Measurements from ENCODE around the gene ADM2. TPM values are rescaled to one million over a fixed set of nuclear protein-coding genes. Genes with fewer than 3 reads are reported as not detected.

The ADM2 gene
- total RNA-seq, 6 experiments from 2014 or later: 0.91 to 3.4 (median 1.2) TPM

GRCh38 chr22:50467341-50467740 is 14.0 kb upstream of the ADM2 start:
- no peaks in the 10 kb centered on the region for H3K9me3 Mint-ChIP-seq
- H3K27ac Mint-ChIP-seq: no peak overlapping the region
- DNase-seq: no peak
- TF ChIP-seq CTCF (IDR thresholded peaks at IDR 0.05): no peak
- H3K27me3 Mint-ChIP-seq (ENCODE audit: insufficient read depth): peaks cover 2% of the 10 kb centered on the region; the same call in 1 of the 2 replicates
- H3K4me1 Mint-ChIP-seq (ENCODE audit: low read depth): peaks cover 11% of the 10 kb centered on the region
- no peak overlapping the region for H3K4me3 Mint-ChIP-seq
- H3K36me3 Mint-ChIP-seq (ENCODE audit: low read depth): peaks cover 8% of the 10 kb centered on the region; the same call in 1 of the 2 replicates

GRCh38 chr22:50467773-50468440 is 13.4 kb upstream of the ADM2 start:
- Mint-ChIP-seq H3K27ac (no peak overlapping the region), H3K9me3 (no peaks in the 10 kb centered on the region), H3K4me3 (no peak overlapping the region), H3K36me3 (ENCODE audit: low read depth) (peaks cover 8% of the 10 kb centered on the region; the same call in 1 of the 2 replicates), H3K27me3 (ENCODE audit: insufficient read depth) (peaks cover 3% of the 10 kb centered on the region), H3K4me1 (ENCODE audit: low read depth) (peaks cover 14% of the 10 kb centered on the region)
- no peak for TF ChIP-seq CTCF (IDR thresholded peaks at IDR 0.05)
- no peak for DNase-seq

- Mint-ChIP-seq H3K27me3 (ENCODE audit: insufficient read depth) (peaks cover 5% of the 10 kb centered on the region), H3K36me3 (ENCODE audit: low read depth) (peaks cover 7% of the 10 kb centered on the region; the same call in 1 of the 2 replicates), H3K27ac (no peak overlapping the region), H3K9me3 (no peaks in the 10 kb centered on the region), H3K4me3 (no peak overlapping the region), H3K4me1 (ENCODE audit: low read depth) (peaks cover 21% of the 10 kb centered on the region)
- no peak for DNase-seq
- no peak for TF ChIP-seq CTCF (IDR thresholded peaks at IDR 0.05)
These were observed 12.7 kb upstream of the ADM2 start for GRCh38 chr22:50468626-50469025.

GRCh38 chr22:50469377-50470305 is 11.7 kb upstream of the ADM2 start:
- Mint-ChIP-seq H3K9me3 (no peaks in the 10 kb centered on the region), H3K4me1 (ENCODE audit: low read depth) (peaks cover 28% of the 10 kb centered on the region), H3K27me3 (ENCODE audit: insufficient read depth) (peaks cover 5% of the 10 kb centered on the region), H3K4me3 (no peak overlapping the region), H3K36me3 (ENCODE audit: low read depth) (peaks cover 4% of the 10 kb centered on the region; the same call in 1 of the 2 replicates), H3K27ac (peak overlapping the region; percentile 40; the same call in 1 of the 2 replicates)
- DNase-seq: no peak
- TF ChIP-seq CTCF (IDR thresholded peaks at IDR 0.05): no peak

- Mint-ChIP-seq H3K9me3 (no peaks in the 10 kb centered on the region), H3K4me3 (no peak overlapping the region), H3K27ac (peak overlapping the region; percentile 40), H3K36me3 (ENCODE audit: low read depth) (peaks cover 4% of the 10 kb centered on the region; the same call in 1 of the 2 replicates), H3K27me3 (ENCODE audit: insufficient read depth) (peaks cover 5% of the 10 kb centered on the region), H3K4me1 (ENCODE audit: low read depth) (peaks cover 28% of the 10 kb centered on the region)
- DNase-seq: no peak
- no peak for TF ChIP-seq CTCF (IDR thresholded peaks at IDR 0.05)
These were observed 10.9 kb upstream of the ADM2 start for GRCh38 chr22:50470491-50470890.
